Kasumi-1 (cell line): ENCODE data around the gene BCCIP.

Experiments used
- DNase-seq, 2 experiments: peaks; one replicate each; lab custom pipeline; 2025; lab: John Stamatoyannopoulos, UW

BCCIP gene

GRCh38 chr10:125822878-125823662 lies at the start of gene BCCIP, which contains the start of gene UROS:
Gene BCCIP, plus strand, starts transcription at chr10:125823546. Its CDS starts 12 bp downstream, at chr10:125823558.
Gene UROS, minus strand, starts transcription at chr10:125823258. Its CDS starts 6,759 bp downstream, at chr10:125816499.
- peak; percentile 95 to 97 for DNase-seq

GRCh38 chr10:125773687-125774543 lies 49.4 kb upstream of the BCCIP start:
- no peak for DNase-seq

GRCh38 chr10:125774581-125775191 lies 48.7 kb upstream of the BCCIP start:
- no peak for DNase-seq

GRCh38 chr10:125775491-125776106 lies 47.7 kb upstream of the BCCIP start, which contains the start of gene MMP21:
Gene MMP21, minus strand, starts transcription at chr10:125775821. Its CDS starts 0 bp downstream, at chr10:125775821.
- DNase-seq, result no peak

- DNase-seq, result no peak
Observed at GRCh38 chr10:125777806-125778205, 45.5 kb upstream of the BCCIP start.

- no peak for DNase-seq
Observed at GRCh38 chr10:125778556-125778955, 44.8 kb upstream of the BCCIP start.

- no peak for DNase-seq
Observed at GRCh38 chr10:125779403-125780327, 43.7 kb upstream of the BCCIP start.

GRCh38 chr10:125781374-125781773 lies 42.0 kb upstream of the BCCIP start:
- no peak for DNase-seq

GRCh38 chr10:125782054-125782453 lies 41.3 kb upstream of the BCCIP start:
- no peak for DNase-seq

GRCh38 chr10:125782616-125783015 lies 40.7 kb upstream of the BCCIP start:
- DNase-seq, result no peak

GRCh38 chr10:125783408-125783807 lies 39.9 kb upstream of the BCCIP start:
- no peak for DNase-seq

GRCh38 chr10:125783957-125784356 lies 39.4 kb upstream of the BCCIP start:
- DNase-seq, result no peak

- DNase-seq, result no peak
Observed at GRCh38 chr10:125785791-125786190, 37.6 kb upstream of the BCCIP start.

- DNase-seq, result no peak
Observed at GRCh38 chr10:125788156-125789034, 35.0 kb upstream of the BCCIP start.

GRCh38 chr10:125792342-125793300 lies 30.7 kb upstream of the BCCIP start:
- DNase-seq, result no peak

- DNase-seq, result no peak
Observed at GRCh38 chr10:125795128-125795527, 28.2 kb upstream of the BCCIP start.

GRCh38 chr10:125795637-125796190 lies 27.6 kb upstream of the BCCIP start:
- no peak for DNase-seq

GRCh38 chr10:125797424-125797823 lies 25.9 kb upstream of the BCCIP start:
- DNase-seq, result no peak
